GM18526 (cell line): ENCODE results near the gene CCL11.

Source experiments
- POLR2A ChIP-seq: IDR thresholded peaks from 3 replicates; pipeline ENCODE4 v1.6.1; 2011; ENCODE audit not compliant: insufficient read length; ENCODE audit errors: extremely low read depth

The CCL11 gene

GRCh38 chr17:34313164-34313563, 27.6 kb downstream of the CCL11 start:
- no peak for TF ChIP-seq POLR2A

DNA sequence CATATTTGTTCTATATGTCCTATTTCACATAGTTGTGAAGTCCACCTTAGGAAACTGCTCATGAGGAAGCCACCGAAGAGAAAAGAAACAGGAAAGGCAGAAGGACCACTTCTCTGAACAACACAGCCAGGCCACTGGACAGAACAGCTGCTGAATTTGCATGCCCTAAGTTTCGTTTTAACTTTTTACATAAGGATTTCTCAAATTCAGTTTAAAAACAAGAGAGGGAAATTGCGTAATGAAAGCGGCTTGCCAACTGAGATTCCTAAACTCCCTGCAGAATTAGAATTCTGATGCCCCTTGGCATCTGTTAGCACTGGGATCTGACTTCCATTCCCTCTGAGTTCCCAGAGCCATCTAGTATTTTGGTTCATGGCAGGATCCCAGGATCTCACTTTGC, 28.7 kb downstream of the CCL11 start:
- TF ChIP-seq POLR2A: no peak

DNA sequence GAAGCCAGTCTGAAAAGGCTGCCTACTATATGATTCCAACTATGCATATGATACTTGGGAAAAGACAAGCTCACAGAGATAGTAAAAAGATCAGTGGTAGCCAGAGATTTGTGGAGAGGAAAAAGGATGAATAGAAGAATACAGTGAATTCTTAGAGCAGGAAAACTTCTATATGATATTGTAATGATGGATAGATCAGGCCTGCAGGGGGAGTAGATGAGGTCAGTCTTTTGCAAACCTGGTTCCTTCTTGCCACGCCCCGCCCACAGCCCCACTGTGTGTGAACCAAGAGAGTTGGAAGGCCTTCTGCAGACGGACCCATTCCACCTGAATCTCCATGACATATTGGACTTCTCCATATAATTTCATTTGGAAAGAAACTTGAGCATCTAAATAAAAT, 32.9 kb downstream of the CCL11 start:
- TF ChIP-seq POLR2A: no peak

- TF ChIP-seq POLR2A: no peak
Measured at GRCh38 chr17:34319039-34319483, 33.5 kb downstream of the CCL11 start, which contains the start of gene CCL8. TSS of gene CCL8 (plus strand) at chr17:34319435. CDS start at chr17:34319502, 67 bp downstream.

GRCh38 chr17:34321964-34322363, 36.4 kb downstream of the CCL11 start:
- TF ChIP-seq POLR2A: no peak

- TF ChIP-seq POLR2A: no peak
Measured at GRCh38 chr17:34337701-34338100, 52.2 kb downstream of the CCL11 start.
